HFF-Myc (cell line): Measurements from ENCODE around the gene EARS2.

ENCODE experiments used
- DNase-seq: peaks from one replicate; pipeline ENCODE4 v3.0.0-alpha.2; 2011; ENCODE audit warnings: low read depth; ENCODE audit errors: extremely low read depth
- H3K4me3 ChIP-seq: replicated peaks from 2 replicates; pipeline ENCODE4 v1.5.1; 2011; ENCODE audit warnings: low read depth, mild to moderate bottlenecking, control low read depth, low read length
- CTCF ChIP-seq: IDR thresholded peaks from 2 replicates; pipeline ENCODE4 v1.5.1; 2012; ENCODE audit warnings: mild to moderate bottlenecking, low read depth, low read length, control low read depth; ENCODE audit errors: missing control alignments

EARS2 gene

GRCh38 chr16:23527961-23528643 lies 29.0 kb downstream of the EARS2 start:
- no peak overlapping the region for H3K4me3 ChIP-seq
- TF ChIP-seq CTCF = no peak
- DNase-seq = no peak

- no peak for TF ChIP-seq CTCF
- no peak for DNase-seq
- no peak overlapping the region for H3K4me3 ChIP-seq
Observed at GRCh38 chr16:23524886-23525285, 32.3 kb downstream of the EARS2 start.

GRCh38 chr16:23523876-23524385 lies 33.2 kb downstream of the EARS2 start:
- no peak for TF ChIP-seq CTCF
- DNase-seq = no peak
- H3K4me3 ChIP-seq = no peak overlapping the region

- H3K4me3 ChIP-seq = no peak overlapping the region
- TF ChIP-seq CTCF = no peak
- DNase-seq = no peak
Observed at GRCh38 chr16:23523321-23523720, 33.8 kb downstream of the EARS2 start.

GRCh38 chr16:23521965-23522364 lies 35.2 kb downstream of the EARS2 start:
- no peak for TF ChIP-seq CTCF

GRCh38 chr16:23521037-23521743 lies 36.0 kb downstream of the EARS2 start:
- TF ChIP-seq CTCF = no peak
- H3K4me3 ChIP-seq = no peak overlapping the region
- DNase-seq = no peak

More at GRCh38 chr16:23521965-23522364, 35.2 kb downstream of the EARS2 start:
- no peak overlapping the region for H3K4me3 ChIP-seq
- DNase-seq = no peak
